Measurements from ENCODE around the gene WDR82. TPM values are rescaled to one million over a fixed set of nuclear protein-coding genes. Genes with fewer than 3 reads are reported as not detected.

Gene WDR82
- total RNA-seq, 1 experiment from 2014 or later, result 42.0 TPM

- H3K27ac ChIP-seq (ENCODE audit: low read length), result peak overlapping the region; percentile 75
- H3K36me3 ChIP-seq (ENCODE audit: insufficient read depth, low read length), result peaks cover 44% of the 10 kb centered on the region
- no peak overlapping the region for H2AFZ ChIP-seq (ENCODE audit: low read length)
- H4K20me1 ChIP-seq (ENCODE audit: insufficient read depth, low read depth, low read length), result peaks cover 64% of the 10 kb centered on the region
- DNase-seq, result no peak
- no peak overlapping the region; the same call in 1 of the 2 replicates for H3K9ac ChIP-seq (ENCODE audit: low read length)
- H3K4me1 ChIP-seq (ENCODE audit: low read length), result peaks cover 51% of the 10 kb centered on the region
- H3K9me3 ChIP-seq (ENCODE audit: low read length), result no peaks in the 10 kb centered on the region
- no peaks in the 10 kb centered on the region for H3K27me3 ChIP-seq (ENCODE audit: low read length)
- no peak overlapping the region for H3K4me2 ChIP-seq (ENCODE audit: low read depth, low read length, poor library complexity, severe bottlenecking)
- no peak overlapping the region for H3K4me3 ChIP-seq (ENCODE audit: low read length)
- H3K79me2 ChIP-seq (ENCODE audit: low read length), result peaks cover 48% of the 10 kb centered on the region
- no peaks in the 10 kb centered on the region for H3K9me2 ChIP-seq (replicated peaks; ENCODE audit: insufficient read depth, low read length)
Observed at GRCh38 chr3:52218937-52219650, 59.4 kb downstream of the WDR82 start.

- DNase-seq, result no peak
- Histone ChIP-seq H3K4me2 (ENCODE audit: low read depth, low read length, poor library complexity, severe bottlenecking) (no peak overlapping the region), H2AFZ (ENCODE audit: low read length) (no peak overlapping the region)
Observed at GRCh38 chr3:52218454-52218853, 60.0 kb downstream of the WDR82 start.

GRCh38 chr3:52218026-52218425, 60.4 kb downstream of the WDR82 start:
- peaks cover 53% of the 10 kb centered on the region for H4K20me1 ChIP-seq (ENCODE audit: insufficient read depth, low read depth, low read length)
- peaks cover 38% of the 10 kb centered on the region for H3K79me2 ChIP-seq (ENCODE audit: low read length)
- H3K27me3 ChIP-seq (ENCODE audit: low read length), result no peaks in the 10 kb centered on the region
- H3K27ac ChIP-seq (ENCODE audit: low read length), result no peak overlapping the region
- no peak overlapping the region for H3K9ac ChIP-seq (ENCODE audit: low read length)
- no peak for DNase-seq
- peaks cover 38% of the 10 kb centered on the region for H3K36me3 ChIP-seq (ENCODE audit: insufficient read depth, low read length)
- H2AFZ ChIP-seq (ENCODE audit: low read length), result no peak overlapping the region
- no peaks in the 10 kb centered on the region for H3K9me2 ChIP-seq (replicated peaks; ENCODE audit: insufficient read depth, low read length)
- no peaks in the 10 kb centered on the region for H3K9me3 ChIP-seq (ENCODE audit: low read length)
- no peak overlapping the region for H3K4me2 ChIP-seq (ENCODE audit: low read depth, low read length, poor library complexity, severe bottlenecking)
- peaks cover 40% of the 10 kb centered on the region for H3K4me1 ChIP-seq (ENCODE audit: low read length)
- no peak overlapping the region for H3K4me3 ChIP-seq (ENCODE audit: low read length)

More at GRCh38 chr3:52218454-52218853, 60.0 kb downstream of the WDR82 start:
- H3K27ac ChIP-seq (ENCODE audit: low read length), result 0 out of 2 replicates have a peak overlapping the region, but pooled peaks have one; percentile 75
- H4K20me1 ChIP-seq (ENCODE audit: insufficient read depth, low read depth, low read length), result peaks cover 57% of the 10 kb centered on the region
- H3K27me3 ChIP-seq (ENCODE audit: low read length), result no peaks in the 10 kb centered on the region
- H3K4me1 ChIP-seq (ENCODE audit: low read length), result peaks cover 44% of the 10 kb centered on the region
- no peak overlapping the region for H3K4me3 ChIP-seq (ENCODE audit: low read length)
- no peaks in the 10 kb centered on the region for H3K9me3 ChIP-seq (ENCODE audit: low read length)
- peaks cover 42% of the 10 kb centered on the region for H3K36me3 ChIP-seq (ENCODE audit: insufficient read depth, low read length)
- H3K9ac ChIP-seq (ENCODE audit: low read length), result no peak overlapping the region
- H3K79me2 ChIP-seq (ENCODE audit: low read length), result peaks cover 42% of the 10 kb centered on the region
- H3K9me2 ChIP-seq (replicated peaks; ENCODE audit: insufficient read depth, low read length), result no peaks in the 10 kb centered on the region

GRCh38 chr3:52217409-52217805, 61.0 kb downstream of the WDR82 start:
- Histone ChIP-seq H3K36me3 (ENCODE audit: insufficient read depth, low read length) (peaks cover 35% of the 10 kb centered on the region), H3K4me2 (ENCODE audit: low read depth, low read length, poor library complexity, severe bottlenecking) (no peak overlapping the region), H3K4me1 (ENCODE audit: low read length) (peaks cover 34% of the 10 kb centered on the region), H2AFZ (ENCODE audit: low read length) (no peak overlapping the region), H3K27ac (ENCODE audit: low read length) (peak overlapping the region; percentile 39; the same call in 1 of the 2 replicates), H3K27me3 (ENCODE audit: low read length) (no peaks in the 10 kb centered on the region), H3K4me3 (ENCODE audit: low read length) (no peak overlapping the region), H3K9me3 (ENCODE audit: low read length) (no peaks in the 10 kb centered on the region), H4K20me1 (ENCODE audit: insufficient read depth, low read depth, low read length) (peaks cover 47% of the 10 kb centered on the region), H3K9ac (ENCODE audit: low read length) (no peak overlapping the region), H3K79me2 (ENCODE audit: low read length) (peaks cover 31% of the 10 kb centered on the region), H3K9me2 (replicated peaks; ENCODE audit: insufficient read depth, low read length) (no peaks in the 10 kb centered on the region)
- DNase-seq, result no peak

- Histone ChIP-seq H4K20me1 (ENCODE audit: insufficient read depth, low read depth, low read length) (peaks cover 41% of the 10 kb centered on the region), H3K9me3 (ENCODE audit: low read length) (no peaks in the 10 kb centered on the region), H2AFZ (ENCODE audit: low read length) (no peak overlapping the region), H3K79me2 (ENCODE audit: low read length) (peaks cover 25% of the 10 kb centered on the region), H3K9ac (ENCODE audit: low read length) (no peak overlapping the region), H3K27ac (ENCODE audit: low read length) (peak overlapping the region; percentile 39; the same call in 1 of the 2 replicates), H3K36me3 (ENCODE audit: insufficient read depth, low read length) (peaks cover 32% of the 10 kb centered on the region), H3K4me1 (ENCODE audit: low read length) (peaks cover 28% of the 10 kb centered on the region), H3K4me2 (ENCODE audit: low read depth, low read length, poor library complexity, severe bottlenecking) (no peak overlapping the region), H3K4me3 (ENCODE audit: low read length) (no peak overlapping the region), H3K9me2 (replicated peaks; ENCODE audit: insufficient read depth, low read length) (no peaks in the 10 kb centered on the region), H3K27me3 (ENCODE audit: low read length) (no peaks in the 10 kb centered on the region)
- DNase-seq, result no peak
Observed at GRCh38 chr3:52216585-52217408, 61.7 kb downstream of the WDR82 start.

GRCh38 chr3:52215351-52215750, 63.1 kb downstream of the WDR82 start:
- Histone ChIP-seq H3K79me2 (ENCODE audit: low read length) (peaks cover 12% of the 10 kb centered on the region), H3K36me3 (ENCODE audit: insufficient read depth, low read length) (peaks cover 34% of the 10 kb centered on the region), H3K27me3 (ENCODE audit: low read length) (no peaks in the 10 kb centered on the region), H3K4me3 (ENCODE audit: low read length) (no peak overlapping the region), H3K4me1 (ENCODE audit: low read length) (peaks cover 14% of the 10 kb centered on the region), H4K20me1 (ENCODE audit: insufficient read depth, low read depth, low read length) (peaks cover 29% of the 10 kb centered on the region), H3K9ac (ENCODE audit: low read length) (no peak overlapping the region), H2AFZ (ENCODE audit: low read length) (no peak overlapping the region), H3K9me2 (replicated peaks; ENCODE audit: insufficient read depth, low read length) (no peaks in the 10 kb centered on the region), H3K4me2 (ENCODE audit: low read depth, low read length, poor library complexity, severe bottlenecking) (no peak overlapping the region), H3K9me3 (ENCODE audit: low read length) (no peaks in the 10 kb centered on the region), H3K27ac (ENCODE audit: low read length) (peak overlapping the region; percentile 26; the same call in 1 of the 2 replicates)
- no peak for DNase-seq

GRCh38 chr3:52213901-52214300, 64.5 kb downstream of the WDR82 start:
- no peak for DNase-seq
- Histone ChIP-seq H3K27ac (ENCODE audit: low read length) (no peak overlapping the region), H3K79me2 (ENCODE audit: low read length) (peaks cover under 1% of the 10 kb centered on the region; the same call in 1 of the 2 replicates), H3K4me2 (ENCODE audit: low read depth, low read length, poor library complexity, severe bottlenecking) (no peak overlapping the region), H3K9ac (ENCODE audit: low read length) (no peak overlapping the region), H3K4me1 (ENCODE audit: low read length) (peaks cover 4% of the 10 kb centered on the region), H2AFZ (ENCODE audit: low read length) (no peak overlapping the region), H3K36me3 (ENCODE audit: insufficient read depth, low read length) (peaks cover 28% of the 10 kb centered on the region; the same call in 1 of the 2 replicates), H4K20me1 (ENCODE audit: insufficient read depth, low read depth, low read length) (peaks cover 17% of the 10 kb centered on the region), H3K27me3 (ENCODE audit: low read length) (no peaks in the 10 kb centered on the region), H3K9me3 (ENCODE audit: low read length) (no peaks in the 10 kb centered on the region), H3K4me3 (ENCODE audit: low read length) (no peak overlapping the region), H3K9me2 (replicated peaks; ENCODE audit: insufficient read depth, low read length) (no peaks in the 10 kb centered on the region)

GRCh38 chr3:52213005-52213404, 65.4 kb downstream of the WDR82 start:
- Histone ChIP-seq H3K4me3 (ENCODE audit: low read length) (no peak overlapping the region), H3K9me3 (ENCODE audit: low read length) (no peaks in the 10 kb centered on the region), H3K4me2 (ENCODE audit: low read depth, low read length, poor library complexity, severe bottlenecking) (no peak overlapping the region), H4K20me1 (ENCODE audit: insufficient read depth, low read depth, low read length) (peaks cover 15% of the 10 kb centered on the region), H3K27me3 (ENCODE audit: low read length) (no peaks in the 10 kb centered on the region), H3K79me2 (ENCODE audit: low read length) (no peaks in the 10 kb centered on the region), H3K27ac (ENCODE audit: low read length) (no peak overlapping the region), H3K9me2 (replicated peaks; ENCODE audit: insufficient read depth, low read length) (no peaks in the 10 kb centered on the region), H3K36me3 (ENCODE audit: insufficient read depth, low read length) (peaks cover 30% of the 10 kb centered on the region), H3K9ac (ENCODE audit: low read length) (no peak overlapping the region), H2AFZ (ENCODE audit: low read length) (no peak overlapping the region), H3K4me1 (ENCODE audit: low read length) (peaks cover 2% of the 10 kb centered on the region)
- no peak for DNase-seq
